ENCODE measurements around the gene CR2.
"Not testable (repeated sequence)": the region's sequence is repeated elsewhere in the genome, so short reads cannot be mapped to it uniquely, and the experiment has no call there.

Gene CR2

DNA sequence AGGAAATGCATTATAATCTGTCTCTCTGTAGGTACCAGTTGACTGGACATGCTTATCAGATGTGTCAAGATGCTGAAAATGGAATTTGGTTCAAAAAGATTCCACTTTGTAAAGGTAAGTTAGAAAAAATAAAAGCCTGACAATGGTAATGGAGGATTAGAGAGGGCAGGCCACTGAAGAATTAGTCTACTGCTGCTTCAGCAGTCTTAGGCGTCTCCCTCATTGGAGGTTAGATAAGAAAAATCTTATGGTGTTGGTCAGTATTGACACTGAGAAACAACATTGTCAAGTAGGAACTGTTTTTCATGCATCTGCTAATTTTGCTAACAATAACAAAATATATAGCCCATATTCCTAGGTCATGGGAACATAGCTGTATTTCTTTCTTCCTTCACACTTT is 20.1 kb downstream of the CR2 start:
- POLR2A ChIA-PET = no interaction called here
- no peak overlapping the region for H3K4me3 ChIP-seq (ENCODE audit: low read depth, low read length)
- TF ChIP-seq, protein P1, sequence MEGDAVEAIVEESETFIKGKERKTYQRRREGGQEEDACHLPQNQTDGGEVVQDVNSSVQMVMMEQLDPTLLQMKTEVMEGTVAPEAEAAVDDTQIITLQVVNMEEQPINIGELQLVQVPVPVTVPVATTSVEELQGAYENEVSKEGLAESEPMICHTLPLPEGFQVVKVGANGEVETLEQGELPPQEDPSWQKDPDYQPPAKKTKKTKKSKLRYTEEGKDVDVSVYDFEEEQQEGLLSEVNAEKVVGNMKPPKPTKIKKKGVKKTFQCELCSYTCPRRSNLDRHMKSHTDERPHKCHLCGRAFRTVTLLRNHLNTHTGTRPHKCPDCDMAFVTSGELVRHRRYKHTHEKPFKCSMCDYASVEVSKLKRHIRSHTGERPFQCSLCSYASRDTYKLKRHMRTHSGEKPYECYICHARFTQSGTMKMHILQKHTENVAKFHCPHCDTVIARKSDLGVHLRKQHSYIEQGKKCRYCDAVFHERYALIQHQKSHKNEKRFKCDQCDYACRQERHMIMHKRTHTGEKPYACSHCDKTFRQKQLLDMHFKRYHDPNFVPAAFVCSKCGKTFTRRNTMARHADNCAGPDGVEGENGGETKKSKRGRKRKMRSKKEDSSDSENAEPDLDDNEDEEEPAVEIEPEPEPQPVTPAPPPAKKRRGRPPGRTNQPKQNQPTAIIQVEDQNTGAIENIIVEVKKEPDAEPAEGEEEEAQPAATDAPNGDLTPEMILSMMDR (IDR thresholded peaks at IDR 0.05; ENCODE audit: insufficient read depth, low read length, missing control alignments) = no peak
- DNase-seq (ENCODE audit: low read depth, low spot score) = no peak
- CTCF ChIA-PET = interaction anchor here (1.4 kb wide), 1 partner anchor 25 kb away, joined by 3 read pairs; no protein-coding TSS in a partner anchor

DNA sequence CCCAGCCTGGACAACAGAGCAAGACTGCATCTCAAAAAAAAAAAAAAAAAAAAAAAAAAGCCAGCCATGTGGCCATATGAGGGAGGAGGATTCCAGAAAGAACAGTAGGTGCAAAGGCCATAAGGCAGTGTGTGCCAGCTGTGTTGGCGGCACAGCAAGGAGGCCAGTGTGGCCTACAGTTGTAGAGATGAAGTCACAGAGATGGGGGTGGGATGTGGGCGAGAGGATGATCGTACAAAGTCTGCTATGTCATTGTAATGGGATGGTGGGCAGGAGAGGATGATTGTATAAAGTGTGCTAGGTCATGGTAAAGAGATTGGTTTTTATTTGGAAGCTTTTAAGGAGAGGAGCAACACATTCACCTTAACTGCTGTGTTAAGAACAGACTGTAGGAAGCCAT is 32.1 kb downstream of the CR2 start:
- POLR2A ChIA-PET = no interaction called here
- TF ChIP-seq, protein P1 (IDR thresholded peaks at IDR 0.05; ENCODE audit: insufficient read depth, low read length, missing control alignments) = no peak

DNA sequence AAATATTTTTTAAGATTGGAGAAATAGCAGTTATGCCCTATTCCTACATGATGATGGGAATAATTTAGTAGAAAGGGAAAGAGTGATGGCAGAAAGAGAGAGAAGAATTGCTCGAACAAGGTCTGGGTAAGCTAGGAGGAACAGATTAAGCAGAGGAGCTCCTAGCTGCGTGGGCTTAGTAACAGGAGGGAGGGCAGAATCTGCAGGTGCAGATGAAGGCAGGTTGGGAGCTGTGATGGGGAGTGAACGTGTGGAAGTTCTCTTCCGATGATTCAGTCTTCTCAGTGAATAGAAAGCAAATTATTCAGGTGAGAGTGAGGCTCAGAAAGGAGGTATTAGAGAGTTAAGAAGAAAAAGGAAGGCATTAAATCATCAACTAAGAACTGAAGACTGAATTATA is 33.5 kb downstream of the CR2 start:
- H3K4me3 ChIP-seq (ENCODE audit: low read depth, low read length) = no peak overlapping the region
- CTCF ChIA-PET = interaction anchor here (1.0 kb wide), 1 partner anchor 12 kb away, joined by 3 read pairs; no protein-coding TSS in a partner anchor
- DNase-seq (ENCODE audit: low read depth, low spot score) = no peak
- POLR2A ChIA-PET = no interaction called here
- TF ChIP-seq, protein P1 (IDR thresholded peaks at IDR 0.05; ENCODE audit: insufficient read depth, low read length, missing control alignments) = no peak

More for the DNA sequence above, 32.1 kb downstream of the CR2 start:
- DNase-seq (ENCODE audit: low read depth, low spot score) = no peak
- no peak overlapping the region for H3K4me3 ChIP-seq (ENCODE audit: low read depth, low read length)
- CTCF ChIA-PET = no interaction called here

- H3K4me3 ChIP-seq (ENCODE audit: low read depth, low read length) = no peak overlapping the region
- CTCF ChIA-PET = no interaction called here
- DNase-seq (ENCODE audit: low read depth, low spot score) = no peak
- POLR2A ChIA-PET = no interaction called here
- TF ChIP-seq, protein P1 (IDR thresholded peaks at IDR 0.05; ENCODE audit: insufficient read depth, low read length, missing control alignments) = no peak
These were observed 39.1 kb downstream of the CR2 start for GRCh38 chr1:207493212-207493611.

- TF ChIP-seq, protein P1 (IDR thresholded peaks at IDR 0.05; ENCODE audit: insufficient read depth, low read length, missing control alignments) = no peak
- H3K4me3 ChIP-seq (ENCODE audit: low read depth, low read length) = no peak overlapping the region
- POLR2A ChIA-PET = no interaction called here
- no peak for DNase-seq (ENCODE audit: low read depth, low spot score)
- CTCF ChIA-PET = no interaction called here
These were observed 40.0 kb downstream of the CR2 start for GRCh38 chr1:207494171-207494570.

DNA sequence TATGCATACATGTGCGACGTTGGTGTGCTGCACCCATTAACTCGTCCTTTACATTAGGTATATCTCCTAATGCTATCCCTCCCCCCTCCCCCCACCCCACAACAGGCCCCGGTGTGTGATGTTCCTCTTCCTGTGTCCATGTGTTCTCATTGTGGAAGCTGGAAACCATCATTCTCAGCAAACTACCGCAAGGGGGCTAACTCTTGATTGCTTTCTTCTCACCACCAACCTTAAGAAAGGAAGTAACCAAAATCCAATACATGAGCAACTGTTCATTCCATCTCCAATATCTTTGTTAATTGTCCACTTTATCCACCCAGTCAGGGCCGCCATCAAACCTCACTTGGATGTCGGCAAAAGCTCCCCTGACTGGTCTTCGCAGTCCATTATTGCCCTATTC is 41.2 kb downstream of the CR2 start:
- POLR2A ChIA-PET; CTCF ChIA-PET; H3K4me3 ChIP-seq (ENCODE audit: low read depth, low read length): not testable (repeated sequence)

More for the DNA sequence above, 41.2 kb downstream of the CR2 start:
- not testable (repeated sequence) for DNase-seq (ENCODE audit: low read depth, low spot score)
